Tibial nerve (tissue), 3 donors: ENCODE measurements around the gene AFM.

Experiments
- CTCF ChIP-seq, 5 experiments: fragments of 200-600 bp in 3 of 5; fragments of 450-650 bp in 2 of 5; sonication (generic) in 3 of 5; IDR thresholded peaks; one replicate each; pipeline ENCODE4 v1.5.1; 2016 to 2019; ENCODE audit warnings: antibody characterized with exemption in 5 of 5, mild to moderate bottlenecking in 3 of 5, moderate library complexity in 2 of 5
- POLR2A ChIP-seq, 2 donors: fragments of 450-650 bp; IDR thresholded peaks; one replicate each; pipeline ENCODE4 v1.6.1; 2017; ENCODE audit warnings: antibody characterized with exemption in 2 of 2, mild to moderate bottlenecking in 2 of 2, moderate library complexity in 2 of 2

DNA sequence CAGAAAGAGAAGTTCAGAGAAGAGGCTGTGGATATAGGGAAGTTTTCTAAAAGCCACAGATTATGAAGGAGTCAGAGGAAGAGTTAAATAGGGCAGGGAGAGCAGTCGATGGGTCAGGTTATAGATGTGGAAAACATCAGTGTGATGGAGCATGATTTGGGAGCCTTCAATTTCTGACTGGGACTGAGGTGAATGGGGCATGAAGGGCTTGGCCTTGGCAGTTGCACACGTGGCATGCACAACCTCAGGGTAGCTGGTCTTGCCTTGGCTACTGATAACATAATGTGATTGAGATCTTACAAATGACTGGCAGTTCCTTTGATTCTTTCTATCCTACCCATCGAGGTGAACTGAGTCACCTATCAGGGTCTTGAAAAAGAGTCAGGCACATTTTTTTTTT, 59.7 kb downstream of the AFM start:
- TF ChIP-seq CTCF (IDR thresholded peaks at IDR 0.05) (no peak), POLR2A (IDR thresholded peaks at IDR 0.05) (no peak)
